Esophagus squamous epithelium (tissue), 5 donors: ENCODE results near the gene NF2. TPM values are rescaled to one million over a fixed set of nuclear protein-coding genes. Genes with fewer than 3 reads are reported as not detected.
A peak's percentile ranks its signal among the peaks of the same experiment; 100 is the strongest.

Experiments used
- DNase-seq: peaks from one replicate; lab custom pipeline; 2025; lab: John Stamatoyannopoulos, UW
- H3K27ac ChIP-seq, 4 donors: fragments of 200-600 bp; sonication (generic); one replicate each; pipeline ENCODE4 v1.5.1; 2016 to 2019; ENCODE audit warnings: mild to moderate bottlenecking in 1 of 4
- H3K27me3 ChIP-seq, 4 donors: fragments of 200-600 bp; sonication (generic); 1 replicate in 3 of 4; 2 replicates in 1 of 4; pipeline versions ENCODE4 v1.5.1 to v1.6.0; 2017 to 2021; ENCODE audit warnings: antibody characterized with exemption in 1 of 4
- H3K36me3 ChIP-seq, 3 donors: fragments of 200-600 bp; sonication (generic); one replicate each; pipeline ENCODE4 v1.5.1; 2016 to 2019
- H3K4me1 ChIP-seq, 3 donors: fragments of 200-600 bp; sonication (generic); one replicate each; pipeline ENCODE4 v1.5.1; 2017 to 2019
- H3K4me3 ChIP-seq, 4 donors: fragments of 200-600 bp; sonication (generic); 1 replicate in 3 of 4; 2 replicates in 1 of 4; pipeline ENCODE4 v1.5.1; 2016 to 2019; ENCODE audit warnings: mild to moderate bottlenecking in 2 of 4, moderate library complexity in 1 of 4
- H3K9me3 ChIP-seq, 3 donors: fragments of 200-600 bp; sonication (generic); one replicate each; pipeline ENCODE4 v1.5.1; 2016 to 2019
- CTCF ChIP-seq, 6 experiments: fragments of 450-650 bp in 4 of 6; fragments of 200-600 bp in 2 of 6; sonication (generic) in 2 of 6; IDR thresholded peaks; one replicate each; pipeline ENCODE4 v1.5.1; 2016 to 2019; ENCODE audit warnings: antibody characterized with exemption in 6 of 6, mild to moderate bottlenecking in 4 of 6, moderate library complexity in 4 of 6
- POLR2A ChIP-seq, 4 donors: fragments of 450-650 bp; IDR thresholded peaks; one replicate each; pipeline ENCODE4 v1.6.1; 2017; ENCODE audit warnings: antibody characterized with exemption in 4 of 4, mild to moderate bottlenecking in 4 of 4, moderate library complexity in 3 of 4
- WGBS, 2 donors: methylation state at CpG; one replicate each; pipeline ENCODE4 v1.1.5; 2018; 5-methylcytosine and 5-hydroxymethylcytosine counted together
- intact Hi-C: fragments of 100-400 bp; cut with DNase I; formaldehyde crosslinking; loops from one replicate; pipeline ENCODE4 v1.15.0; 2022
- total RNA-seq, 4 donors: library from RNA; depleted of rRNA; stranded (reverse); fragments of >200 nt; gene quantifications; one replicate each; pipeline ENCODE4 v1.1.0, GENCODE V29; 2016
- donor health status: DM: yes; HTN: yes; CAD: no.

Gene NF2
- total RNA-seq, 4 donors from 2014 or later = 25.8 to 45.3 (median 34.1) TPM

DNA sequence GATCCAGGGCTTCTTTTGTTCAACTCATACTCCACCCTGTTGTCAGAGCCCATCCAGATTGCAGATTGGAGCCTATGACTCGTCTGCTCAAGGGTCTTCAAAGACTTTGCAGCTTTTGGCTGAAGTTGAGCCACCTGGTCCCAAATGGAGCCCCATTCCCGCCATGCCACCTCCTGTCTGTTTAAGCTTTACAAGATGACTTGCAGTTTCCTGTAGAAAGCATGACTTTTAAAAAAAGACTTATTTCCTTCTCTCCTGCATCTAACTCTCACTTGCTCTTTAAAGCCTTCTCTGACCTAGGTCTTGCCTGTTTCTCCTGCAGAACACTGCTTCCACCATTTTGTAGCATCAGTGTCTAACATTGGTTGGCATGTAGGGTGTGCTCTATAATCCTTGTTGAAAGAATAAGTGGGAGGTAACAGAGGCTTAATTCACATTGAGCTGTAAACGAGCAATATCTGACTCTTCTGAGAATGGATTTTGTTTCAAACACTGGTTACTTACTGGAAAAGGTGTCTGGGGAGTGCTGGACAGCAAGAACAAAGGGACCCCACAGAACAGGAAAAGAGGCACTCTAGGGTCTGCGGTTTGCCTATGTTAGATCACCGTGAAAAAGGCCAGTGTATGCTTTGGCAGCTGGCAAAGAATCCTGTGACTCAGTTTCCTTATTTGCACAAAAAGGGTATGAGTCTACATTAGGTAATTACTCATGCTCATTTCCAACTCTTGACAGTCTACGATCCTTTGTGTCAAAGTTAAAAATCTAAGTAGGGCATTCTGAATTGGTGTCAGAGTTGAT, 30.3 kb downstream of the NF2 start:
- Histone ChIP-seq H3K36me3 (peaks cover 0 to 21% (median 0%) of the 10 kb centered on the region in 3 donors), H3K4me1 (peaks cover 0 to 29% (median 0%) of the 10 kb centered on the region in 3 donors), H3K4me3 (no peak overlapping the region), H3K27ac (no peak overlapping the region), H3K27me3 (no peaks in the 10 kb centered on the region), H3K9me3 (no peaks in the 10 kb centered on the region)
- no peak for DNase-seq
- no peak for TF ChIP-seq CTCF (IDR thresholded peaks at IDR 0.05)
- no peak for TF ChIP-seq POLR2A (IDR thresholded peaks at IDR 0.05)
- WGBS, 2 donors = 50 to 73% methylated on average over 6 of the region's 6 CpGs
- intact Hi-C loops = loop anchor here (10.0 kb wide), 2 partner anchors 371 to 461 kb away; no protein-coding TSS in a partner anchor

DNA sequence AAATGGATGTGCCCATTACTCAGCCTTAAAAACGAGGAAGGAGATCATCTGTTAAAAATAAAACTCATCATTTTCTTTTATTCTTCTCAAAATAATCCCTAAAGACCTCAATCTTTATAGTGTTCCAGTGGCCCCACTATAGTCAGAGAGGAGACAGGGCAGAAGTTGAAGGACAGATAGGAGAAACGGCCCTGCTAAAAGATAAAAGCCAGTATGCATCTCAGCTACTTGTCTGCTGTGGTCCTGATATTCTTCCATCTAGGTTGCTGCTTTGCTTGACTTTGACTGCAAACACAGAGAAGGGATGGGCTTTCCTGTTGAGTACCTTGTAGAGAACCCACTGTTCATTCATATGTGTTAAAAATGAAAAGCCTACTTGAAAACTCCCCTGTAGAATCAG, 31.4 kb downstream of the NF2 start:
- peaks cover 0 to 32% (median 0%) of the 10 kb centered on the region in 3 donors for H3K36me3 ChIP-seq
- no peak overlapping the region for H3K27ac ChIP-seq
- no peak for DNase-seq
- H3K9me3 ChIP-seq = no peaks in the 10 kb centered on the region
- H3K27me3 ChIP-seq = no peaks in the 10 kb centered on the region
- TF ChIP-seq CTCF (IDR thresholded peaks at IDR 0.05) = no peak
- no peak for TF ChIP-seq POLR2A (IDR thresholded peaks at IDR 0.05)
- H3K4me1 ChIP-seq = peaks cover 0 to 29% (median 0%) of the 10 kb centered on the region in 3 donors
- 72 to 80% methylated on average over 2 of the region's 2 CpGs for WGBS, 2 donors
- intact Hi-C loops = loop anchor here (10.0 kb wide), 2 partner anchors 370 to 460 kb away; no protein-coding TSS in a partner anchor
- H3K4me3 ChIP-seq = no peak overlapping the region

- Histone ChIP-seq H3K4me1 (peaks cover 0 to 25% (median 0%) of the 10 kb centered on the region in 3 donors), H3K36me3 (peaks cover 0 to 42% (median 0%) of the 10 kb centered on the region in 3 donors), H3K27me3 (no peaks in the 10 kb centered on the region), H3K4me3 (no peak overlapping the region), H3K27ac (no peak overlapping the region), H3K9me3 (no peaks in the 10 kb centered on the region)
- TF ChIP-seq POLR2A (IDR thresholded peaks at IDR 0.05) (no peak), CTCF (IDR thresholded peaks at IDR 0.05) (peak in 5 of 6 experiments; percentile 53 to 72 (median 55))
- intact Hi-C loops = loop anchor here (10.0 kb wide), 2 partner anchors 369 to 459 kb away; no protein-coding TSS in a partner anchor
- no peak for DNase-seq
- WGBS, 2 donors = 32 to 36% methylated on average over 3 of the region's 3 CpGs
Measured at GRCh38 chr22:29635734-29636357, 32.4 kb downstream of the NF2 start.

GRCh38 chr22:29636751-29637150, 33.3 kb downstream of the NF2 start:
- DNase-seq = no peak
- Histone ChIP-seq H3K27me3 (no peaks in the 10 kb centered on the region), H3K36me3 (peaks cover 0 to 51% (median 0%) of the 10 kb centered on the region in 3 donors), H3K27ac (no peak overlapping the region), H3K4me1 (peaks cover 0 to 19% (median 0%) of the 10 kb centered on the region in 3 donors), H3K4me3 (no peak overlapping the region), H3K9me3 (no peaks in the 10 kb centered on the region)
- intact Hi-C loops = loop anchor here (10.0 kb wide), 2 partner anchors 368 to 458 kb away; no protein-coding TSS in a partner anchor
- 81 to 95% methylated on average over 5 to 7 of the region's 7 CpGs for WGBS, 2 donors
- TF ChIP-seq CTCF (IDR thresholded peaks at IDR 0.05) = no peak
- TF ChIP-seq POLR2A (IDR thresholded peaks at IDR 0.05) = no peak
